NOMO-1 treated with DMSO at 0.1 percent for 48 hours (cell line): Measurements from ENCODE around the gene F7.
"Not testable (repeated sequence)": the region's sequence is repeated elsewhere in the genome, so short reads cannot be mapped to it uniquely, and the experiment has no call there.

Source experiments
- DNase-seq: peaks from one replicate; lab custom pipeline; 2025; ENCODE audit not compliant: unreplicated experiment; lab: John Stamatoyannopoulos, UW

The F7 gene

DNA sequence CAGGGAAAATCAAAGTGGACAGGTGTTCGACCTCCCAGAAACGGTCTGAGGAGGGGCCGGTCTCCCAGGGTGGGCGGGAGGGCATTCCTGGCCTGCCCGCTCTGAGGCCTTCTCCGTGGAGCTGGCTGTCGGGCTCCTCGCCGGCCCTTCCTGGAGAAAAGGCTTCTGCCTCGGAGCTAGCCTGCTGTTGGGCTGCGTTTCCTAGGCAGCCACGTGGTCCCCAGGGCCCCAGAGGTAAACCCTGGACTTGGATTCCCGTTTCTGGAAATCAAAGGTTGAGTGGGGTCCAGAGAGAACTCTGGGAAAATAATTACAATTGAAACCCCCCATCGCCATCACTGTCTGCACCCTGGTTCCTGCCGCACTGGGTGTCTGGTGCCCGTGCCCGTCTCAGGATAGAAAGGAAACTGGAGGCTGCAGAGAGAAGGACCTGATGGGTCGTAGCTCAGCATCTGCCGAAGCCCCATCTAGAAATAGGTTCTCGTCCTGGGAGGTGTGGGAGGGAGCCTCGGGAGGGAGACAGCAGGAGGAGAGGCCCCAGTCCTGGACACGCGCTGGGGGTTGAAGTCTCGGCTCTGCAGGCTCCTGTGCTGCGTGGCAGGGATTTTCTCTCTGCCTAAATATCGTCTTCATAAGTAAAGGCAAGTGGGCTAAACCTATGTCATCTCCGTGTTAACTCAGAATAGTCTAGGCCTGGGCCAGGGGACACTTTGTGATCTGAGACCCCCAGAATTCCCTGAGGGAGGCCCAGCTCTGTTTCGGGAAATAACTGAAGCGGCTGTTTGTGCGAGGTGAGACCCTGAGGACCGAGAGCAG, 45.2 kb downstream of the F7 start:
- no peak for DNase-seq

DNA sequence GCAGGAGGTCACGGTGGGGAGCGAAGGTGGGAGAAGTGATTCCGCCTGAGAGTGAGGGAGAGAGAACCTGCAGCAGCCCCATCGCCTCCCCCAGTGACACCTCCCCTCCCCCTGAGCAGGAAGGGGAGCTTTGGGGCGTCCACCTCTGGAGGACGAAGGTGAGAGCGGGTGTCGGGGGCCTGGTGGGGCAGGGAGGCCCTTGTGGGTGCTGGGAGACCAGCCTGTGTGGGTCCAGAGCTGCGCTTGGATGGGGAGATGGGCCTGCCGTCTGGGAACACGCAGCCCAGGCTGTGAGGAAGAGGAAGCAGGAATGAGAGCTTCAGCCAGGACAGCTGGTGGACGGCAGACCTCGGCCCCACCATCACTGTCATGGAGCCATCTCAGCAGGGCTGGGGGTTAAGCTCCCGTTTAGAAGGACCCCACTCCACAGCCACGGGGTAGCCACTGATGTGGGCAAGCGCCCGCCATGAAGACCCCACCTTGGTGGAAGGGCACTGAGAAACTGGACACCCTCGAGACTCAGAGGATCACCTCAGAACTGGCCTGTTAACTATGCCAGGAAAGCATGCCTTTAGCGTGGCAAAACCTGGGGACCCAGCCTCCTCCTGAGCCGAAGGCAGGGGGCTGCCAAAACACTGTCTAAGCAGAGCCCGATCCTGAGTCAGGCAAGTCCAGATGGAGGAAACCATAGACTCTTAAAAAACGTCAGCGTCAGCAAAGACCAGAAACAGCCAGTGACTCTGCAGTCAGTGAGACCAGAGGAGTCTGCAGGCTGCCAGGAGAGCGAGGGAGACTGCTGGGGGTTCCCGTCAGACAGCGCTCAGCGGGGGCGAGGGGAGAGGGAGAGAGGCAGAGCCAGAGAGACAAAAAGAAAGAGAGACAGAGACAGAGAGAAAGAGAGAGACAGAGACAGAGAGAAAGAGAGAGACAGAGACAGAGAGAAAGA, 46.4 kb downstream of the F7 start:
- DNase-seq: no peak

DNA sequence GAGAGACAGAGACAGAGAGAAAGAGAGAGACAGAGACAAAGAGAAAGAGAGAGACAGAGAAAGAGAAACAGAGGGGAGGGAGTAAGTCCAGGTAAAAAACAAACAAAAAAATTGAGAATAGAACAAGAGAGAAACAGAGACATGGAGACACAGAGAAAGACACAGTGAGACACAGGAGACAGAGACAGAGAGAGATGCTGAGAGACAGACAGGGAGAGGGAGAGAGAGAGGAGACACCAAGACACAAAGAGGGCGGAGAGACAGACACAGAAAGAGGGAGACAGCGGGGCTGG, 47.0 kb downstream of the F7 start:
- no peak for DNase-seq

DNA sequence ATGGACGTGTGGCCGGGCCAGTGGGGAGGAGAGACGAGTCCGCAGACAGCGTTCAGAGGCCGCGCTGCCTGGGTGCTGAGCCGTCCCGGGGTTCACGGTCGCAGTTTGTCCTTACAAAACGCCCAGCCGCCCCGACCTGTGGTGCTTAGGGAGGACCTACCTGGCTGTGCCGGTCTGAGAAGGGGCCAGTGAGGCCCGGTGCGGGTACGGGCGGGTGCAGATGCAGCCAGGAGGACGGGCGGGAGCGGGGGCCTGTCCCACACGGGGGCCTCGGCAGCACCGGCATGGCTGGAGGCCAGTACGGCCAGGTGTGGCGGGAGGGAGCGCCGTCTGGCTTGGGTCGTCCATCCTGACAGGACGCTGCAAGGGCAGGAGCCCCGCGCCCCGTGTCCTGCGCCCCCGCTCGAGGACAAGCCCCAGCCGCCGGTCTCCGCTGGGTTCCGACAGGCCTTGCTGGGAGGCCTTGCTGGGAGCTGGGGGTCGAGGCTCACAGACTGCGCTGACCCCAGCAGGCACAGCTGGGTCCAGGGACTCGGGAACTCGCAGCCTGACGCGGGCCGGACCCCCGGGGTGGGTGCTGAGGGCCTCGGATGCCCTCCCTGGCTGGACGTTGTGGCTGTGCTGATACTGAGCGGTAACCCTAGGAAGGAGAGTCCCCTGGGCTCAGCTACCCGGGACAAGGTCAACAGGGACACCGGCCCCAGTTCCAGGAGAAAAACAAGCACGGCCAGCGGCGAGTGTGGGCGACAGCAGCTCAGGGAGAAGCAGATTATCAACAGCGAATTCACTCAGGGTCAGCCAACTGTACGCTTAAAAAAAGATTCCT, 47.6 kb downstream of the F7 start:
- DNase-seq: no peak

DNA sequence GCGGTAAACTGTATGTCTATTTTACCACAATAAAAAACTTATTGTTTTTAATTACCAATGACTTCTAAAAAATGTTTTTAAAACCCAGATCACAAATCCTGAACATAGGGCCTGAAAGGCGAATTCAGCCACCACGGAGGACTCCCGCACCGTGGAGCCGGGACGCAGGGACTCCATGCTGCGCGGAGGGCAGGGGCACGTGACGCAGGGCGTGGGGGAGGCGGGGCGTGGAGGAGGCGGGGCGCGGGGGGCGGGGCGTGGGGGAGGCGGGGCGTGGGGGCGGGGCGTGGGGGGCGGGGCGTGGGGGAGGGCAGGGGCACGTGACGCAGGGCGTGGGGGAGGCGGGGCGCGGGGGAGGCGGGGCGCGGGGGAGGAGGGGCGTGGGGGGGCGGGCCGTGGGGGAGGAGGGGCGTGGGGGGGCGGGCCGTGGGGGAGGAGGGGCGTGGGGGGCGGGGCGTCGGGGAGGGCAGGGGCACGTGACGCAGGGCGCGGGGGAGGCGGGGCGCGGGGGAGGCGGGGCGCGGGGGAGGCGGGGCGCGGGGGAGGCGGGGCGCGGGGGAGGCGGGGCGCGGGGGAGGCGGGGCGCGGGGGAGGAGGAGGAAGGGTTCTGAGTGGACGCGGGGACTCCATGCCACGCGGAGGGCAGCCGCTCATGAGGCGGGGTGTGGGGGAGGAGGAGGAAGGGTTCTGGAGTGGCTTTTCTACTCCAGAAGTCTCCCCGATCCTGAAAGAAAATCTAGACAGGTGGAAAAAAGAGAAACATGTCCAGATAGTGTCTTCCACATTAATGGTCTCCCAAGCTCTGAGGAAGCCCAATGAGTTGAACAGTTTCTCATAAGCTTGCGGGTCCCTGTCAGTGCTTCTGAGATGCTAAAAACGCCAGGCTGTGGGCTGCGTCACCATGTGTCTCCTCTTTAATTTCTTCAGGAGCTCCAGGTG, 48.5 kb downstream of the F7 start:
- DNase-seq: peak; percentile 43

DNA sequence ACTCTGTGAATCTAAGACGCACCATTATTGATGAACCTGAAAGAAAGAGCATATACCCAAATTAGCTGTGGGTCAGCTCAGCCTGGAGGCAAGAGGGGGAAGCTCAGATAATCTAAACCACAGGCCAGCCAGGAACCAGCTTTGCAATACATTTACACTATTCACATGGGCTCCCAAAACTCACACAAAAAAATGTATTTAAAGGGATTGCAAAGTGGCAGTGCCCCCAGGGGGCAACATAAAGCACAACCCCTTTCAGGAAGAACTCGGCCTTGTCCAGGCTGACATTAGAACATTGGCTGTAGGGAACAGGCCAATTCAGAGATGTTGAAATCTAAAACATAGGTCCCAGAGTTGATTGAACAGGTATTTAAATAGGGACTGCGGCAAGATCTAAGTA, 49.6 kb downstream of the F7 start:
- DNase-seq: no peak

DNA sequence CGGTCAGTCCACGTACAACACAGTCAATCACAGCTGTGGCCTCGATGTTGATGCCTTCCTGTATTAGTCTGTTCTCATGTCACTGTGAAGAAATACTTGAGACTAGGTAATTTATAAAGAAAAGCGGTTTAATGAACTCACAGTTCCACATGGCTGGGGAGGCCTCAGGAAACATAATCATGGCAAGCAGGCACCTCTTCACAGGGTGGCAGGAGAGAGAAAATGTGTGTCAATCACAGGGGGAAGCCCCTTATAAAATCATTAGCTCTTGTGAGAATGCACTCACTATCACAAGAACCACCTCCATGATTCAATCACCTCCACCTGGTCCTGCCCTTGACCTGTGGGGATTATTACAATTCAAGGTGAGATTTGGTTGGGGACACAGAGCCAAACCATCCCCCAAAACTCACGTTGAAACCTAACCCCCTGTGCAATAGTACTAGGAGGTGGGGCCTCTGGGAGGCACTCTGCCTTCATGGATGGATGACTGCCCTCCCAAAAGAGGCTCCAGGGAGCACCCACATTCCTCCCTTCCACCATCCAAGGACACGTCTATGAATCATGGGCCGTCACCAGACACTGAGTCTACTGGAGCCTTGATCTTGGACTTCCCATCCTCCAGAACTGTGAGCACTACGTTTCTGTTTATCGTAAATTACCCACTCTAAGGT, 50.5 kb downstream of the F7 start:
- DNase-seq: no peak

DNA sequence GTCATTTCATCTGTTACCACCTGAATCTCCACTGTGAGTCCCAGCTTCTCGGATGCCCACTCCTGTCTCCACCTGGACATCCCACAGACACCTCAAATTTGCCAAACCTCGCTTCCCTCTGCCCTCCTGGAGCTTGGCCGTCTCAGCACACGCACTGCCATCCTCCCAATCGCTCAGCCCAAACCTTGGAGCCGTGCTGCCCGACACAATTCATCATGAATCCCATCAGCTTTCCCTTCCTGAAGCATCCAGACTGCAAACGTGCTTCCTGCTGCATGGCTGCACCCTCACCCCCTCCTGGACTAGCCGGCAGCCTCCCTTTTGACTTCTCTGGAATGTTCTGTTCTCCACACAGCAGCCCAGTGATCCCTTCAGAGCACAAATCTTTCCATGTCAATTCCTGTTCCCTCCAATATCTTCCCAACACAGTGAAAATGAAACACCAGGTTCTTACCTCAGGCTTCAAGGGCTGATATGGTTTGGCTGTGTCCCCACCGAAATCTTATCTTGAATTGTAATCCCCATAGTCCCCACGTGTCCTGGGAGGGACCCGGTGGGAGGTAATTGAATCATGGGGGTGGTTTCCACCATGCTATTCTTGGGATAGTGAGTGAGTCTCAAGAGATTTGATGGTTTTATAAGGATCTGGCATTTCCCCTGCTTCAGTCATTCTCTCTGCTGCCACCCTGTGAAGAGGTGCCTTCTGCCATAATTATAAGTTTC, 51.8 kb downstream of the F7 start:
- DNase-seq: no peak

DNA sequence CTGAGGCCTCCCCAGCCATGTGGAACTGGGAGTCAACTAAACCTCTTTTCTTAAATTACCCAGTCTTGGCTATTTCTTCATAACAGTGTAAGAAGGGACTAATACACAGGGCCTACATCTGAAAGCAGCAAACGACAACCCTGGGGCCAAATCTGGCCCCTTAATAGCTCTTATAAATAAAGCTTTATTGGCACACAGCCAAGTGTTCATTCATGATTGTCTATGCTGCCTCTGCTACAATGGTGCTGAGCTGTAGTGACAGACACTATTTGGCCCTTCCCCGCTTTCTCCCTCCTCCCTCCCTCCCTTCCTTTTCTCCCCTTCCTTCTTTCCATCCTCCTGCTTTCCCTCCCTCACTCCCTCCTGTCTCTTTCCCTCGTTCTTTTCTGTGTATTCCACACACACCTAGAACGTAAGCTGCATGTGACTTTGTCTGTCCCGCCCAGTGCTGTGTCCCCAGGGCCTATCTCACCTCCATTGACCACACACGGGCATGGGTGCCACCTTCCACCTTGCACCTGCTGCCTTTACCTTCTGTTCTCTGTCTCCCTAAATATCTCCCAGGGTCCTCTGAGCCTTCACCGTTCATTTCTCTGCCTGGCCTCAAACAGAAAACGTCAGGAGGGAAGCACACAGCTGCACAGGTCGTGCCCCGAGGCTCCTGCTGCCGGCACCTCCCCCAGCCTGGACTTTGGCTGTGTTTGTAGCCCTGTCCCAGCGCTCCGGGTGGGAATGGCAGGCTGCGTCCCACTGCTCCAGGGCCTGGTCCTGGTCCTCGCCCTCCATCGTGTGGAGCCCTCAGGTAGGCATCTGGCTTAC, 52.5 kb downstream of the F7 start, which contains the start of gene PROZ:
Gene PROZ (plus strand): TSS at position 720 of the 819 bp plus-strand sequence. CDS start 13 bp downstream, at position 733.
- no peak for DNase-seq

DNA sequence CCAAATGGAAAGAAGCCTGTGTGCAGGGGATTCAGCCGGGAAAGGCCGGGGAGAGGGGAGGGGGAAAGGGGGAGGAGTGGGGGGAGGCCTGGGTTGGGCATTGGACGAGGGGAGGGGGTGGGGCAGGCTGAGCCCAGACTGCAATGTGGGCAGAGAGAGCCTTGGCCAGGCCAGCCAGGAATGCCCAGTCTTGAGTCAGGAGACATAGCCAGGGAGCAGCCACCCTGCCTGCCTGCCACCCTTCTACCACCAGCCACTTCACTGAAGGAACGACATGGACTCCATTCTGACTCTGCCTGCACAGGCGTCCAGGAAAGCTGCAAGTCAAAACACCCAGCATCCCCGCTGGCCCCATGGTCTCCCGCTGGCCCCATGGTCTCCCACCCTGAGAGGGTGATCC, 53.4 kb downstream of the F7 start:
- no peak for DNase-seq

DNA sequence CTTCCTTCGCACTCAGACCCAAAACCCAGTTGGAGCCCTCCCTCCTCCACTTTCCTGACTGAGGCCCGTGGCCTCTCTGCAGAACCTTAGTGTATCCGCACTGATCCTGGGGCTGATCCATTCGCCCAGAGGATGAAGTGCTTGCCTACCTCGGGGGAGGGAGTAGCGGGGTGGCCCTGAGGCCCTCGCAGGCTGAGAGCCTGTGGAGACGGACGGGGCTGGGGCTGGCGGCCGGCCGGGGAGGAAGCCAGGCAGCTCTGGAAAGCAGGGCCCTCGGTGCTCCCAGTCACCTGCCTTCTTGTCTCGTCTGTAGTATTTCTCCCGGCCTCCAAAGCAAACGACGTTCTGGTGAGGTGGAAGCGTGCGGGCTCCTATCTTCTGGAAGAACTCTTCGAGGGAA, 54.1 kb downstream of the F7 start:
- no peak for DNase-seq

DNA sequence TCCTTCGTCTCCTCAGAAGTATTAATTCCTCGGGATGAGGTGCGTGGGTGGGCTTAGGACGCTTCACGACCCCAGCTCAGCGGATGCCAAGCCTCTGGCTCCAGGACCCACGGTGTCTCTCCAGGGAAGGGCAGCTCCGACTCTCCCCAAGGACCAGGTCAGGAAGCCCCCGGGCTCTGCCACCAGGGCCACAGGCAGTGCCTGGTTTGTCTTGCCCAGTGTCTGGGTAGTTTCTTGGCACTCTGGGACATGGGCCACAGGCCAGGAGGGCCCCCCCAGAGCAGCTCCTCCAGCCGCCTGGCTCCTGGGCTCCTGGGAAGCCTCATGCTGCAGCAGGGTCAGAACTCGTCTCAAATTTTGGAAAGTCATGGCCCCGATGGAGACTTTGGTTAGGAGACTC, 55.4 kb downstream of the F7 start:
- DNase-seq: no peak

DNA sequence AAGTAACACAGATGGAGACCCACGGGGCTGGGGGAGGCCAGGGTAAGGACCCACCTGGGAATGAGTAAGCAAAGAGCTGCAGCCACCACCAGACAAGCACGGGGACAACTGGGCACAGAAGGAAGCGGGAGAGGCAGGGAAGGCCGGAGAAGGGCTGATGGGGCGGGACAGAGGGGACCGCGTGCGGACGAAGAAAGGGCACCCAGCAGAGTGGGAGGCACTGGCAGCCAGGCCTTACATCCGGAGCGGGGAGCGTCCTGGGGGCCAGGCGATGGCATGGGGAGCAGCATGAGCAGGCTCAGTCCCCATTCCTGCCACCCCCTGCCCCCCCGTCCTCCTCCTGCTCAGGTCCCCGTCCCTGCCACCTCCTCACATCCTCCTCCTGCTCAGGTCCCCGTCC, 55.8 kb downstream of the F7 start:
- no peak for DNase-seq

DNA sequence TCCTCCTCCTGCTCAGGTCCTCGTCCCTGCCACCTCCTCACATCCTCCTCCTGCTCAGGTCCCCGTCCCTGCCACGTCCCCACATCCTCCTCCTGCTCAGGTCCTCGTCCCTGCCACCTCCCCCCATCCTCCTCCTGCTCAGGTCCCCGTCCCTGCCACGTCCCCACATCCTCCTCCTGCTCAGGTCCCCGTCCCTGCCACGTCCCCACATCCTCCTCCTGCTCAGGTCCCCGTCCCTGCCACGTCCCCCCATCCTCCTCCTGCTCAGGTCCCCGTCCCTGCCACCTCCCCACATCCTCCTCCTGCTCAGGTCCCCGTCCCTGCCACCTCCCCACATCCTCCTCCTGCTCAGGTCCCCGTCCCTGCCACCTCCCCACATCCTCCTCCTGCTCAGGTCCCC, 56.4 kb downstream of the F7 start:
- not testable (repeated sequence) for DNase-seq

DNA sequence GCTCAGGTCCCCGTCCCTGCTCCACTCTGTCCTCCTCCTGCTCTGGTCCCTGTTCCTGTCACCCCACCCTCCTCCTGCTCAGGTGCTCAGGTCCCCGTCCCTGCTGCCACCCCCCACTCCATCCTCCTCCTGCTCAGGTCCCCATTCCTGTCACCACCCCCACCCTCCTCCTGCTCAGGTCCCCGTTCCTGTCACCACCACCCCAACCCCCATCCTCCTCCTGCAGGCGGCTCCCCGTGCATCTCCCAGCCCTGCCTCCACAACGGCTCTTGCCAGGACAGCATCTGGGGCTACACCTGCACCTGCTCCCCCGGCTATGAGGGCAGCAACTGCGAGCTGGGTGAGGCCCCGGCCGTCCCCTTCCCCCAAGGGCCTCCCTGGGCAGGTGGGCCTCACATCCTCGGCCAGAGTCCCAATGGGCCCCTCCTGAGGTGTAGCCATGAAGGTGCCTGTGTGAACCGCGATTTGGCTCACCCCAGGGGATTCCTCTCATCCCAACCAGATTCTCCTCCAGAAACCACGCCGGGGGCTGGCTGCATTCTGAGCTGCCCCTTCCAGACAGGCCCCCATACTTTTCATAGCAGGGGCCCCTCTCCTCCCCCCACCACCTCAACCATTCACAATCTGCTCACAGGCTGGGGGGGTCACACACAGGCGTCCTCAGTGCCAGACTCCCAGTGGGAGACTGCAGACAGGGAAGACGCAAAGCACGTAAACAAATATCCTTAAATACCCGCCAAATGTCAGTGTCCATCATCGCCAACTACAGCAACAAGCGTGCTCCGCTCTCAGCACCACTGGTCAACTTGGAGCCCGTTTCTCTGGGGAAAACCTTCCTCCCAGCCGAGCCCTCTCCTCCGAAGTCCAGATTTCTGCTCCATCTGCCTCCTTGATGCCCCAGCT, 57.4 kb downstream of the F7 start:
- no peak for DNase-seq

DNA sequence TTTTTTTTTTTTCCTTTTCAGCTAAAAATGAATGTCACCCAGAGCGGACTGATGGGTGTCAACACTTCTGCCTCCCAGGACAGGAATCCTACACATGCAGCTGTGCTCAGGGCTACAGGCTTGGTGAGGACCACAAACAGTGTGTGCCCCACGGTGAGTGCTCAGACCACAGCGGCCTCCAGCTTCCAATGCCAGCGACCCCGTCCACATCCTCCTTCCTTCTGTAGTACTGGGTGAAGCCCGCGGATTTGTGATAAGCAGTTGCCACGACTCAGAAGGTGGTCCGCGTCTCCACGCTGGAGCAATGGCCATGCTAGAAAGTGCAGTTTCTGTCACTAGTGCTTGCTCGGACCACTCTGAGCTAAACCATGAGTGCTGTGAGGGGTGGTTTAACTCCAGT, 58.9 kb downstream of the F7 start:
- no peak for DNase-seq

DNA sequence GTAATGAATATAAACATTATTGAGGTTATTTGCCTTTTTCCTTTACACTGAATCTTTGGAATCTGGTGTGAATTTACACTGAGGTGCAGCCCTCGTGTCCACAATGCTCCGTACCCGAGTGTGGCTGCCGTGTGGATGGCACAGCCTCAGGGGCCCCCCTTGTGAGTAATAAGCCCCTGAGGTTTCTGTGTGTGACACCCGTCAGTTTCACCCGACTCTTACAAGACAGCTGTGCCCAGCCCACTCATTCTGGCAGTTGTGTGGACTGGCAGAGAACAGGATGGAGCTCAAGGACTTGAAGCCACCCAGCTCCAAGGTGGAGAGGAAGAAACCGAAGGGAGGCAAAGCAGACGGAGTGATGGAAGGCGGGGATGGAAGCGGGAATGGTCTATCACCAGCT, 60.7 kb downstream of the F7 start:
- DNase-seq: no peak
